ENCODE results near the gene IL23A. TPM values are rescaled to one million over a fixed set of nuclear protein-coding genes. Genes with fewer than 3 reads are reported as not detected.

The IL23A gene
- total and polyA plus RNA-seq, 2 experiments from 2014 or later = 2.5 to 8.0 TPM

DNA sequence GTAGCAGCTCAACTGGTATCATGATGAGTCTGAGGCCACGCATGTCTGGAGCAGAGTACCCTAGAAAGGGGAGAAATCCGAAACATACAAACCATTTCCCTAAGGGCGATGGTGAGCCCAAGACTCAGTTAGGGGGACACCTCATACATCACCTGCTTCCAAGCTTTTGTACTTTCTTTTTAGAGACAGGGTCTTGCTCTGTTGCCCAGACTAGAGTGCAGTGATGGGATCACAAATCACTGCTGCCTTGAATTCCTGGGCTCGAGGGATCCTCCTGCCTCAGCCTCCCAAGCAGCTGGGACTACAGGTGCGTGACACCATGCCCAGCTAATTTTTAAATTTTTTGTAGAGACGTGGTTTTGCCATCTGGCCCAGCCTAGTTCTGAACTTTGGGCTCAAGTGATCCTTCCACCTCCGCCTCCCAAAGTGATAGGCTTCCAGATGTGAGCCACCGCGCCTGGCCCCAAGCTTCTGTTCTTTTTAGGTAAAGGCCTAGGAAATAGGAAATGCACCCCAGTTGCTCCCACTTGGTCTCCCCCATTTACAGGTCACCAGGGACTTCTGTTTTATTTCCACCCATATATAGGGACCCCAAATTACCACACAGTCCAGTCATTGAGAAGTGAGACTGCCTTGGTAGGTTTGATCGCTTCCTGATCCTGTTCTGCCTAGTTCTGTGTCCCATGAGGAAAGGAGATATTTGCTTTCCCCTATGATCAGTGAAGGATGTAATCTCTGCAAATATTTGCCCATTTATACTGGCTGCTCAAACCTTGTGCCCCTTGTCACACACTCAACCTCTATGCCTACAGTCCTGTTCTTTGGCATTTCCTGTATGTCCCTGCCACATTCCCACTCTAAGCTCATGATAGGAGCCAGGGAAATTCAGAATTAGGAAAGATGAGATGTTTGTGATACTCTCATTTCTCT, 23.7 kb downstream of the IL23A start, which contains the start of gene APOF:
APOF (minus strand) TSS at position 728 of the 930 bp plus-strand sequence; CDS start at position 616, 112 bp downstream.
- H2AFZ ChIP-seq = no peak within 1 kb of the TSS
- H3K36me3 ChIP-seq (ENCODE audit: insufficient read depth) = no peaks in the 10 kb centered on the region
- no peak within 1 kb of the TSS for H3K27ac Mint-ChIP-seq
- peaks cover 5% of the 10 kb centered on the region; the same call in 1 of the 2 replicates for H3F3A ChIP-seq (replicated peaks; ENCODE audit: low read depth)
- no peak within 1 kb of the TSS for H3K4me2 ChIP-seq
- TF ChIP-seq CTCF (conservative IDR thresholded peaks at IDR 0.05; ENCODE audit: low read depth in 2 of 2) (no peak), STAT1 (IDR thresholded peaks at IDR 0.05; ENCODE audit: unreplicated experiment) (no peak), NANOG (IDR thresholded peaks at IDR 0.05; ENCODE audit: borderline replicate concordance) (no peak), EZH2phosphoT487 (IDR thresholded peaks at IDR 0.05; ENCODE audit: unreplicated experiment) (no peak), POLR2AphosphoS5 (IDR thresholded peaks at IDR 0.05; ENCODE audit: low read depth) (no peak), CREB1 (CRISPR knock-in tag; IDR thresholded peaks at IDR 0.05; ENCODE audit: low read depth) (no peak), ZNF331 (CRISPR knock-in tag; IDR thresholded peaks at IDR 0.05; ENCODE audit: low read depth) (no peak), ZNF114 (CRISPR knock-in tag; IDR thresholded peaks at IDR 0.05) (no peak), JUNB (IDR thresholded peaks at IDR 0.05; ENCODE audit: unreplicated experiment) (no peak)
- TF ChIP-seq, protein P1, sequence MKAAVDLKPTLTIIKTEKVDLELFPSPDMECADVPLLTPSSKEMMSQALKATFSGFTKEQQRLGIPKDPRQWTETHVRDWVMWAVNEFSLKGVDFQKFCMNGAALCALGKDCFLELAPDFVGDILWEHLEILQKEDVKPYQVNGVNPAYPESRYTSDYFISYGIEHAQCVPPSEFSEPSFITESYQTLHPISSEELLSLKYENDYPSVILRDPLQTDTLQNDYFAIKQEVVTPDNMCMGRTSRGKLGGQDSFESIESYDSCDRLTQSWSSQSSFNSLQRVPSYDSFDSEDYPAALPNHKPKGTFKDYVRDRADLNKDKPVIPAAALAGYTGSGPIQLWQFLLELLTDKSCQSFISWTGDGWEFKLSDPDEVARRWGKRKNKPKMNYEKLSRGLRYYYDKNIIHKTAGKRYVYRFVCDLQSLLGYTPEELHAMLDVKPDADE (IDR thresholded peaks at IDR 0.05) = no peak
- TF ChIP-seq, protein P2, sequence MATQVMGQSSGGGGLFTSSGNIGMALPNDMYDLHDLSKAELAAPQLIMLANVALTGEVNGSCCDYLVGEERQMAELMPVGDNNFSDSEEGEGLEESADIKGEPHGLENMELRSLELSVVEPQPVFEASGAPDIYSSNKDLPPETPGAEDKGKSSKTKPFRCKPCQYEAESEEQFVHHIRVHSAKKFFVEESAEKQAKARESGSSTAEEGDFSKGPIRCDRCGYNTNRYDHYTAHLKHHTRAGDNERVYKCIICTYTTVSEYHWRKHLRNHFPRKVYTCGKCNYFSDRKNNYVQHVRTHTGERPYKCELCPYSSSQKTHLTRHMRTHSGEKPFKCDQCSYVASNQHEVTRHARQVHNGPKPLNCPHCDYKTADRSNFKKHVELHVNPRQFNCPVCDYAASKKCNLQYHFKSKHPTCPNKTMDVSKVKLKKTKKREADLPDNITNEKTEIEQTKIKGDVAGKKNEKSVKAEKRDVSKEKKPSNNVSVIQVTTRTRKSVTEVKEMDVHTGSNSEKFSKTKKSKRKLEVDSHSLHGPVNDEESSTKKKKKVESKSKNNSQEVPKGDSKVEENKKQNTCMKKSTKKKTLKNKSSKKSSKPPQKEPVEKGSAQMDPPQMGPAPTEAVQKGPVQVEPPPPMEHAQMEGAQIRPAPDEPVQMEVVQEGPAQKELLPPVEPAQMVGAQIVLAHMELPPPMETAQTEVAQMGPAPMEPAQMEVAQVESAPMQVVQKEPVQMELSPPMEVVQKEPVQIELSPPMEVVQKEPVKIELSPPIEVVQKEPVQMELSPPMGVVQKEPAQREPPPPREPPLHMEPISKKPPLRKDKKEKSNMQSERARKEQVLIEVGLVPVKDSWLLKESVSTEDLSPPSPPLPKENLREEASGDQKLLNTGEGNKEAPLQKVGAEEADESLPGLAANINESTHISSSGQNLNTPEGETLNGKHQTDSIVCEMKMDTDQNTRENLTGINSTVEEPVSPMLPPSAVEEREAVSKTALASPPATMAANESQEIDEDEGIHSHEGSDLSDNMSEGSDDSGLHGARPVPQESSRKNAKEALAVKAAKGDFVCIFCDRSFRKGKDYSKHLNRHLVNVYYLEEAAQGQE (IDR thresholded peaks at IDR 0.05; ENCODE audit: unreplicated experiment) = no peak
- H3K9me2 ChIP-seq (ENCODE audit: insufficient read depth) = no peaks in the 10 kb centered on the region
- no peaks in the 10 kb centered on the region; the same call in 2 of the 3 replicates for H3K9me3 Mint-ChIP-seq
- H3K79me2 ChIP-seq (replicated peaks; ENCODE audit: insufficient read depth) = peaks cover 14% of the 10 kb centered on the region
- peaks cover 9% of the 10 kb centered on the region for H3K27me3 Mint-ChIP-seq (ENCODE audit: insufficient read depth, low read depth, poor library complexity)
- ATAC-seq (no peak), DNase-seq (ENCODE audit: low spot score) (no peak)
- H3K36me3 Mint-ChIP-seq (ENCODE audit: low read depth) = peaks cover 3% of the 10 kb centered on the region; the same call in 1 of the 3 replicates
- peaks cover 8% of the 10 kb centered on the region for H3K4me1 ChIP-seq (ENCODE audit: insufficient read depth)
- H3K27ac ChIP-seq (ENCODE audit: low read depth) = no peak within 1 kb of the TSS
- no peaks in the 10 kb centered on the region for H3K27me3 ChIP-seq (ENCODE audit: insufficient read depth)
- H3K4me1 Mint-ChIP-seq = peaks cover 11% of the 10 kb centered on the region
- no peaks in the 10 kb centered on the region for H4K20me1 ChIP-seq (replicated peaks; ENCODE audit: insufficient read depth)
- H3K4me3 Mint-ChIP-seq = peak within 1 kb of the TSS; percentile 94
- H3K4me3 ChIP-seq = no peak within 1 kb of the TSS
